GM21381 (cell line): Measurements from ENCODE around the gene MCU.

ENCODE experiments used
- ATAC-seq: cut with Tn5 transposase; IDR thresholded peaks from one replicate; pipeline ENCODE4 v1.9.1; 2021; ENCODE audit warnings: mild to moderate bottlenecking, moderate library complexity; ENCODE audit not compliant: unreplicated experiment

The MCU gene

DNA sequence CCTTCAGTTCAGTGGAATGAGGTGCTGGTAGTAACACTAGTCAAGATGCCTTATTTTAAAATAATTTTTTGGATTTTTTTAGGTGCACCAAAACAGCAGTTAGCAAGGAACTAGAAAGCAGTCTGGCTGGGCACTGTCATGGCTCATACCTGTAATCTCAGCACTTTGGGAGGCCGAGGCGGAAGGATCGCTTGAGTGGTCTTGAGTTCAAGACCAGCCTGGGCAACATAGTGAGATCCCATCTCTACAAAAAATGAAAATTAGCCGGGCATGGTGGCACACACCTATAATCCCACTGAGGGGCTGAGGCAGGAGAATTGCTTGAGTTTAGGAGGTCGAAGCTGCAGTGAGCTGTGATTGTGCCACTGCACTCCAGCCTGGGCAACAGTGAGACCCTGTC is 236.9 kb downstream of the MCU start:
- ATAC-seq, result no peak

DNA sequence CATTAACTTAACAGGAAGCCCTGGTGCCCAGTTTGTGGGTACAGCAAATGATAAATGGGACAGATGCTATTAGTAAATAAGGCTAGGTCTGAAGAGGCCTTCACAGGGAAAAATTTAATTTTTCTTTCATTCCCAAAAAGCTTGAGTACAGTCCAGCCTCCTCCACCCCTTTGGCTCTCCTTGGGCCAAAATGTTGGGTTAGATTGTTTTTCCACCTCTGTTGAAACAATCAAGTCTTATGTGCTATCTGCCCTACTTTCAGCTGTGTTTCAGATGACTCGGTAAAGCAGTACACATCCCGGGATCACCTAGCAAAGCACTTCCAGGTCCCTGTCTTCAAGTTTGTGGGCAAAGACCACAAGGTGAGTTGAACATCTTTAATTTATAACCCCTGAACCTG is 238.3 kb downstream of the MCU start:
- no peak for ATAC-seq

DNA sequence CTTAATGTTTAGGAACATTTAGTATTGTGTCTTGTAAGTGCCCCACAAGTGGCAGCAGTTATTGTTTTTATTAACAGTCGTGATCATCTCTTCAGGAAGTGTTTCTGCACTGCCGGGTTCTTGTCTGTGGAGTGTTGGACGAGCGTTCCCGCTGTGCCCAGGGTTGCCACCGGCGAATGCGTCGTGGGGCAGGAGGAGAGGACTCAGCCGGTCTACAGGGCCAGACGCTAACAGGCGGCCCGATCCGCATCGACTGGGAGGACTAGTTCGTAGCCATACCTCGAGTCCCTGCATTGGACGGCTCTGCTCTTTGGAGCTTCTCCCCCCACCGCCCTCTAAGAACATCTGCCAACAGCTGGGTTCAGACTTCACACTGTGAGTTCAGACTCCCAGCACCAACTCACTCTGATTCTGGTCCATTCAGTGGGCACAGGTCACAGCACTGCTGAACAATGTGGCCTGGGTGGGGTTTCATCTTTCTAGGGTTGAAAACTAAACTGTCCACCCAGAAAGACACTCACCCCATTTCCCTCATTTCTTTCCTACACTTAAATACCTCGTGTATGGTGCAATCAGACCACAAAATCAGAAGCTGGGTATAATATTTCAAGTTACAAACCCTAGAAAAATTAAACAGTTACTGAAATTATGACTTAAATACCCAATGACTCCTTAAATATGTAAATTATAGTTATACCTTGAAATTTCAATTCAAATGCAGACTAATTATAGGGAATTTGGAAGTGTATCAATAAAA is 240.5 kb downstream of the MCU start:
- ATAC-seq, result no peak

DNA sequence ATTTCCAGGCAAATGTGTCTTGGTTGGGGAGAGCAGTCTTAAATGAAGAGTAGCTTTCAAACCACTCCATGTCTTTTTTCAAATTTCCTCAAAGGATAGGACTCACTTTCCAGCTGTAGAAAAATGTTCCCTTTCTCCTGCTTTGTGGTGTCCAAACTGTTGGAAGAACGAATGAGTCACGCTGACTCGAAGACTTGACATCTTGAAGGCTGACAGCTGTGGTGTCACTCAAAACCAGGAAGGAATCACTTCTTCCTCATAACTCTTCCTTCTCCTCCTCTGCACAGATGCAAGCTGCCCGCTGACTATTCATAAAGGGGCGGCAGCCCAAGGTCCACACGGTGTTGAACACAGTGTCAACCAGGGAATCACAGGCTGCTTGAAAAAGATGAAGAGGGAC is 243.4 kb downstream of the MCU start:
- no peak for ATAC-seq
